ENCODE results near the gene SLC4A2.

The SLC4A2 gene

GRCh38 chr7:151115121-151115835 lies 55.9 kb downstream of the SLC4A2 start:
- DNase-seq (ENCODE audit: low read depth) = no peak

- no peak for DNase-seq (ENCODE audit: low read depth)
These were observed 56.5 kb downstream of the SLC4A2 start for GRCh38 chr7:151115836-151116418.

GRCh38 chr7:151116603-151117440 lies 57.4 kb downstream of the SLC4A2 start:
- no peak for DNase-seq (ENCODE audit: low read depth)

- DNase-seq (ENCODE audit: low read depth) = no peak
These were observed 58.2 kb downstream of the SLC4A2 start for GRCh38 chr7:151117565-151117964.

- DNase-seq (ENCODE audit: low read depth) = no peak
These were observed 59.0 kb downstream of the SLC4A2 start for GRCh38 chr7:151118108-151119054.

- no peak for DNase-seq (ENCODE audit: low read depth)
These were observed 59.6 kb downstream of the SLC4A2 start for GRCh38 chr7:151119055-151119415.

GRCh38 chr7:151119902-151120301 lies 60.5 kb downstream of the SLC4A2 start:
- no peak for DNase-seq (ENCODE audit: low read depth)

GRCh38 chr7:151120896-151121295 lies 61.5 kb downstream of the SLC4A2 start:
- no peak for DNase-seq (ENCODE audit: low read depth)

GRCh38 chr7:151121380-151122170 lies 62.2 kb downstream of the SLC4A2 start:
- DNase-seq (ENCODE audit: low read depth) = no peak

GRCh38 chr7:151122276-151122675 lies 62.9 kb downstream of the SLC4A2 start:
- no peak for DNase-seq (ENCODE audit: low read depth)

- DNase-seq (ENCODE audit: low read depth) = no peak
These were observed 63.4 kb downstream of the SLC4A2 start for GRCh38 chr7:151122796-151123157.

GRCh38 chr7:151123158-151123821 lies 63.9 kb downstream of the SLC4A2 start:
- DNase-seq (ENCODE audit: low read depth) = no peak

GRCh38 chr7:151123822-151124464 lies 64.6 kb downstream of the SLC4A2 start:
- DNase-seq (ENCODE audit: low read depth) = no peak

- DNase-seq (ENCODE audit: low read depth) = no peak
These were observed 65.1 kb downstream of the SLC4A2 start for GRCh38 chr7:151124481-151124880.

- no peak for DNase-seq (ENCODE audit: low read depth)
These were observed 65.6 kb downstream of the SLC4A2 start for GRCh38 chr7:151124899-151125399.

GRCh38 chr7:151125470-151125845 lies 66.1 kb downstream of the SLC4A2 start:
- DNase-seq (ENCODE audit: low read depth) = no peak

GRCh38 chr7:151125846-151126481 lies 66.6 kb downstream of the SLC4A2 start:
- DNase-seq (ENCODE audit: low read depth) = no peak

All from HS-5 (cell line).